Heart left ventricle (tissue), 16 donors: ENCODE results near the gene TPSAB1. TPM values are rescaled to one million over a fixed set of nuclear protein-coding genes. Genes with fewer than 3 reads are reported as not detected.

Experiments used
- ATAC-seq, 4 donors: fragments of 200-7000 bp; cut with Tn5 transposase; one replicate each; pipeline ENCODE4 v1.9.1; 2020 to 2022; ENCODE audit warnings: moderate library complexity in 4 of 4, mild to moderate bottlenecking in 3 of 4, moderate number of reproducible peaks in 1 of 4
- DNase-seq, 5 donors: peaks; one replicate each; pipeline ENCODE4 v3.0.0-alpha.2; 2020
- H3K27ac ChIP-seq, 12 donors: fragments of 200-600 bp; sonication (generic) in 4 of 12; one replicate each; pipeline versions ENCODE4 v1.5.0 to v1.8.0; 2016 to 2022; ENCODE audit warnings: mild to moderate bottlenecking in 2 of 12
- H3K27me3 ChIP-seq, 9 donors: fragments of 200-600 bp; sonication (generic) in 2 of 9; one replicate each; pipeline versions ENCODE4 v1.5.1 to v1.8.0; 2016 to 2022; ENCODE audit warnings: mild to moderate bottlenecking in 3 of 9
- H3K36me3 ChIP-seq, 9 donors: fragments of 200-600 bp; sonication (generic) in 2 of 9; one replicate each; pipeline versions ENCODE4 v1.5.0 to v1.8.0; 2018 to 2022; ENCODE audit warnings: mild to moderate bottlenecking in 2 of 9
- H3K4me1 ChIP-seq, 12 donors: fragments of 200-600 bp; sonication (generic) in 4 of 12; one replicate each; pipeline versions ENCODE4 v1.5.0 to v1.8.0; 2016 to 2022; ENCODE audit warnings: mild to moderate bottlenecking in 3 of 12
- H3K4me3 ChIP-seq, 12 donors: fragments of 200-600 bp; sonication (generic) in 4 of 12; one replicate each; pipeline versions ENCODE4 v1.5.0 to v1.8.0; 2017 to 2022; ENCODE audit warnings: mild to moderate bottlenecking in 9 of 12, moderate library complexity in 4 of 12
- H3K9me3 ChIP-seq, 12 donors: fragments of 200-600 bp; sonication (generic) in 4 of 12; one replicate each; pipeline versions ENCODE4 v1.5.0 to v1.8.0; 2016 to 2022; ENCODE audit warnings: mild to moderate bottlenecking in 1 of 12
- POLR2A ChIP-seq, 2 donors: fragments of 450-650 bp; IDR thresholded peaks; one replicate each; pipeline ENCODE4 v1.6.1; 2017; ENCODE audit warnings: antibody characterized with exemption in 2 of 2, mild to moderate bottlenecking in 2 of 2, moderate library complexity in 2 of 2
- WGBS, 4 donors: extraction: QIAGEN DNeasy Blood & Tissue Kit in 2 of 4; methylation state at CpG; one replicate each; pipeline versions ENCODE4 v1.1.5 to v1.1.7; 2013 to 2018; 5-methylcytosine and 5-hydroxymethylcytosine counted together
- intact Hi-C, 10 donors: fragments of 100-400 bp; cut with DNase I; formaldehyde crosslinking; loops; one replicate each; pipeline versions ENCODE4 v1.11.1 to v1.14.2; 2022
- polyA plus RNA-seq, 2 donors: library from polyadenylated mRNA; stranded (reverse); fragments of 200-250 nt; gene quantifications; one replicate each; pipeline ENCODE4 v1.2.3, GENCODE V29; 2013
- total RNA-seq, 9 donors: library from RNA; depleted of rRNA in 2 of 9; stranded (reverse); fragments of >200 nt in 2 of 9; fragmentation: NEBNext Ultra II Directional in 3 of 9; extraction: Animal tissue kit (Norgen Biotek cat#: 25700) in 3 of 9; gene quantifications; one replicate each; pipeline versions ENCODE4 v1.1.0 to v1.2.4, GENCODE V29; 2016 to 2023
- TF ChIP-seq, protein P1 (sequence below), 12 donors: fragments of 200-600 bp; sonication (generic) in 4 of 12; IDR thresholded peaks; one replicate each; pipeline versions ENCODE4 v1.5.0 to v1.8.0; 2018 to 2022; ENCODE audit warnings: antibody characterized with exemption in 12 of 12, mild to moderate bottlenecking in 5 of 12
- donor health status: ischemic (EF 13 %, LVEDD 7.1; RV severe dilation, severe dysfunction).
- donor health status: healthy with polysubstance abuse.
- donor health status: DM: no; HTN: yes; CAD: no.
- donor health status: DM: no; HTN: no; CAD: no.
- donor health status: ischemic (EF 25% LVEDD 6.9; RV normal size, moderate dysfunction).
- donor health status: ischemic (EF 25% LVEDD 5.7; RV mildly dilated, moderate dysfunction).
- donor health status: healthy.
- donor health status: DM: yes; HTN: yes; CAD: no.
- donor health status: ischemic (EF 35%, LVEDD 5.7; RV mildly dilated, moderate dysfunction).
- donor health status: nonischemic (EF 11% LVEDD 7.7; RV severe dilation, severe dysfunction).
- donor health status: DM: yes; HTN: yes; CAD: no.
- donor health status: PGD.
- donor health status: ischemic (EF 29% LVEDD 5.4; RV normal size, mild dysfunction).
- donor health status: nonischemic (EF 23%, LVEDD 6.1; RV moderate dilation, normal function).

The TPSAB1 gene
- total and polyA plus RNA-seq, 11 donors = 1.1 to 14.3 (median 3.4) TPM; not detected in 1

DNA sequence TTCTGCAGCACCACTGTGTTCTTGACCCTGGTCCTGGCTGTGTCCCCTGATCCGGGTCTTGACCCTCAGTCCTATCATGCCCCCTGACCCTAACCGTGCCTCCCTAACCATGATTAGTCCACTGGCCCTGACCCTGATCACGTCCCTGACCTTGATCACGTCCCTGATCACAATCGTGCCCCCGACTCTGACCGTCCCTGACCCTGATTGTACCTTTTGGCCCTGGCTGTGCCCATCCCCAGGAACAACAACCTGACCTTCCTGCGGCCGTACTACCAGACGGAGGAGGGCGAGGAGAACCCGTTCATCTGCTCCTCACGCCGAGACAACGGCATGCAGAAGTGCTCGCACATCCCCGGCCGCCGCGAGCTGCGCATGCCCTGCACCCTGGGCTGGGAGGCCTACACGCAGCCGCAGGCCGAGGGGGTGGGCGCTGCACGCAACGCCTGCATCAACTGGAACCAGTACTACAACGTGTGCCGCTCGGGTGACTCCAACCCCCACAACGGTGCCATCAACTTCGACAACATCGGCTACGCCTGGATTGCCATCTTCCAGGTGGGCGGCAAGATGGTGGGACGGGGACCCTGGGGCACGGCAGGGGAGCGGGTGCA, 40.4 kb upstream of the TPSAB1 start:
- ATAC-seq = no peak
- Histone ChIP-seq H3K4me1 (no peaks in the 10 kb centered on the region), H3K36me3 (no peaks in the 10 kb centered on the region), H3K27ac (no peak overlapping the region), H3K4me3 (no peak overlapping the region), H3K27me3 (peaks cover 0 to 5% (median 0%) of the 10 kb centered on the region in 9 donors), H3K9me3 (no peaks in the 10 kb centered on the region)
- TF ChIP-seq, protein P1, sequence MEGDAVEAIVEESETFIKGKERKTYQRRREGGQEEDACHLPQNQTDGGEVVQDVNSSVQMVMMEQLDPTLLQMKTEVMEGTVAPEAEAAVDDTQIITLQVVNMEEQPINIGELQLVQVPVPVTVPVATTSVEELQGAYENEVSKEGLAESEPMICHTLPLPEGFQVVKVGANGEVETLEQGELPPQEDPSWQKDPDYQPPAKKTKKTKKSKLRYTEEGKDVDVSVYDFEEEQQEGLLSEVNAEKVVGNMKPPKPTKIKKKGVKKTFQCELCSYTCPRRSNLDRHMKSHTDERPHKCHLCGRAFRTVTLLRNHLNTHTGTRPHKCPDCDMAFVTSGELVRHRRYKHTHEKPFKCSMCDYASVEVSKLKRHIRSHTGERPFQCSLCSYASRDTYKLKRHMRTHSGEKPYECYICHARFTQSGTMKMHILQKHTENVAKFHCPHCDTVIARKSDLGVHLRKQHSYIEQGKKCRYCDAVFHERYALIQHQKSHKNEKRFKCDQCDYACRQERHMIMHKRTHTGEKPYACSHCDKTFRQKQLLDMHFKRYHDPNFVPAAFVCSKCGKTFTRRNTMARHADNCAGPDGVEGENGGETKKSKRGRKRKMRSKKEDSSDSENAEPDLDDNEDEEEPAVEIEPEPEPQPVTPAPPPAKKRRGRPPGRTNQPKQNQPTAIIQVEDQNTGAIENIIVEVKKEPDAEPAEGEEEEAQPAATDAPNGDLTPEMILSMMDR (IDR thresholded peaks at IDR 0.05) = no peak
- no peak for TF ChIP-seq POLR2A (IDR thresholded peaks at IDR 0.05)
- DNase-seq = no peak
- intact Hi-C loops = no loop called here
- WGBS, 4 donors = 89 to 94% (median 92%) methylated on average over 29 to 38 of the region's 38 CpGs

DNA sequence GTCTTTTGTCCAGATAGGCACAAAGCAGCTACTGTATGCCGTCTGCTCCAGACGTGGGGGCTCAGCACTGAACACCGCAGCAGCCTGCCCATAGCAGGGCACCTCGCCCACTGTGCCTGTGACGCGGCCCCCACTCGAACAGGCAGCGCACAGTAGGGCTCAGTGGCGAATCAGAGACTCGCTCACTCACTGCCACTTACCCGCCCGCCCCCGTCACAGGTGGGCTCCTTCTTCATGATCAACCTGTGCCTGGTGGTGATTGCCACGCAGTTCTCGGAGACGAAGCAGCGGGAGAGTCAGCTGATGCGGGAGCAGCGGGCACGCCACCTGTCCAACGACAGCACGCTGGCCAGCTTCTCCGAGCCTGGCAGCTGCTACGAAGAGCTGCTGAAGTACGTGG, 39.1 kb upstream of the TPSAB1 start:
- Histone ChIP-seq H3K4me1 (no peaks in the 10 kb centered on the region), H3K4me3 (no peak overlapping the region), H3K27me3 (no peaks in the 10 kb centered on the region), H3K9me3 (no peaks in the 10 kb centered on the region), H3K27ac (no peak overlapping the region), H3K36me3 (no peaks in the 10 kb centered on the region)
- intact Hi-C loops = no loop called here
- 93 to 95% (median 94%) methylated on average over 19 to 25 of the region's 25 CpGs for WGBS, 4 donors
- DNase-seq (no peak), ATAC-seq (no peak)
- TF ChIP-seq, protein P1 (IDR thresholded peaks at IDR 0.05) = no peak
- TF ChIP-seq POLR2A (IDR thresholded peaks at IDR 0.05) = no peak

DNA sequence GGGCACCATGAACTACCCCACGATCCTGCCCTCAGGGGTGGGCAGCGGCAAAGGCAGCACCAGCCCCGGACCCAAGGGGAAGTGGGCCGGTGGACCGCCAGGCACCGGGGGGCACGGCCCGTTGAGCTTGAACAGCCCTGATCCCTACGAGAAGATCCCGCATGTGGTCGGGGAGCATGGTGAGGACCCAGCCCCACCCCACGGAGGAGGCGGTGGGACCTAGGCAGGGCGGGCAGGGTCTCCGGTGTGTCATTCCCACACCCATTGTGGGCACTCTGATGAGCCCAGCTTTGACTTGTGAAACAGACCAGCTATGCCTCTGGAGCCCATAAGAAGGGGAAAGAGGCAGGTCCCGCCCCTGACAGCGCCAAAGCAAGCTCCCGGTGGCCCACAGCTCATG, 38.2 kb upstream of the TPSAB1 start:
- intact Hi-C loops = no loop called here
- TF ChIP-seq, protein P1 (IDR thresholded peaks at IDR 0.05) = no peak
- no peak for TF ChIP-seq POLR2A (IDR thresholded peaks at IDR 0.05)
- no peaks in the 10 kb centered on the region for H3K27me3 ChIP-seq
- H3K4me1 ChIP-seq = no peaks in the 10 kb centered on the region
- DNase-seq = no peak
- no peak overlapping the region for H3K27ac ChIP-seq
- no peak for ATAC-seq
- H3K36me3 ChIP-seq = no peaks in the 10 kb centered on the region
- H3K9me3 ChIP-seq = no peaks in the 10 kb centered on the region
- H3K4me3 ChIP-seq = no peak overlapping the region
- WGBS, 4 donors = 91 to 94% (median 92%) methylated on average over 7 to 18 of the region's 18 CpGs

- ATAC-seq (no peak), DNase-seq (no peak)
- Histone ChIP-seq H3K36me3 (no peaks in the 10 kb centered on the region), H3K4me3 (no peak overlapping the region), H3K4me1 (no peaks in the 10 kb centered on the region), H3K27ac (no peak overlapping the region), H3K9me3 (no peaks in the 10 kb centered on the region), H3K27me3 (no peaks in the 10 kb centered on the region)
- TF ChIP-seq, protein P1 (IDR thresholded peaks at IDR 0.05) = no peak
- TF ChIP-seq POLR2A (IDR thresholded peaks at IDR 0.05) = no peak
- 76 to 89% (median 85%) methylated on average over 12 to 17 of the region's 21 CpGs for WGBS, 4 donors
- intact Hi-C loops = no loop called here
These were observed 35.6 kb upstream of the TPSAB1 start for GRCh38 chr16:1204933-1205332.
